Hepatocyte (in vitro differentiated cells): ENCODE measurements around the gene EPHB2. TPM values are rescaled to one million over a fixed set of nuclear protein-coding genes. Genes with fewer than 3 reads are reported as not detected.

Experiments
- DNase-seq: peaks from one replicate; pipeline ENCODE4 v3.0.0-alpha.2; 2016; ENCODE audit warnings: low spot score
- H2AFZ ChIP-seq: fragments of 200-600 bp; sonication (generic); 2 replicates; pipeline ENCODE4 v1.6.0; 2016; ENCODE audit warnings: antibody characterized with exemption, mild to moderate bottlenecking
- H3K27ac ChIP-seq: fragments of 200-600 bp; sonication (generic); 2 replicates; pipeline ENCODE4 v1.5.1; 2016; ENCODE audit warnings: mild to moderate bottlenecking
- H3K27me3 ChIP-seq: fragments of 200-600 bp; sonication (generic); 2 replicates; pipeline ENCODE4 v1.6.1; 2016
- H3K36me3 ChIP-seq: fragments of 200-600 bp; sonication (generic); replicated peaks from 2 replicates; pipeline ENCODE4 v1.5.1; 2016; ENCODE audit warnings: low read depth; ENCODE audit not compliant: insufficient read depth
- H3K4me1 ChIP-seq: fragments of 200-600 bp; sonication (generic); 2 replicates; pipeline ENCODE4 v1.5.1; 2016; ENCODE audit warnings: mild to moderate bottlenecking, moderate library complexity; ENCODE audit not compliant: insufficient read depth
- H3K4me2 ChIP-seq: fragments of 200-600 bp; sonication (generic); 2 replicates; pipeline ENCODE4 v1.6.0; 2016
- H3K4me3 ChIP-seq: fragments of 200-600 bp; sonication (generic); 2 replicates; pipeline ENCODE4 v1.5.1; 2016; ENCODE audit warnings: mild to moderate bottlenecking
- H3K79me2 ChIP-seq: fragments of 200-600 bp; sonication (generic); 2 replicates; pipeline ENCODE4 v1.6.0; 2017; ENCODE audit warnings: mild to moderate bottlenecking
- H3K9me2 ChIP-seq: fragments of 200-600 bp; sonication (generic); replicated peaks from 2 replicates; pipeline ENCODE4 v1.6.0; 2017; ENCODE audit warnings: mild to moderate bottlenecking; ENCODE audit not compliant: insufficient read depth
- H3K9me3 ChIP-seq: fragments of 200-600 bp; sonication (generic); 2 replicates; pipeline ENCODE4 v1.5.1; 2016; ENCODE audit warnings: low read depth, mild to moderate bottlenecking
- H4K20me1 ChIP-seq: fragments of 200-600 bp; sonication (generic); 2 replicates; pipeline ENCODE4 v1.6.0; 2016; ENCODE audit warnings: mild to moderate bottlenecking; ENCODE audit not compliant: insufficient read depth, poor library complexity, severe bottlenecking
- CTCF ChIP-seq: fragments of 200-600 bp; sonication (generic); IDR thresholded peaks from 2 replicates; pipeline ENCODE4 v1.5.1; 2016; ENCODE audit warnings: antibody characterized with exemption, mild to moderate bottlenecking; ENCODE audit not compliant: poor library complexity
- EZH2 ChIP-seq: fragments of 200-600 bp; sonication (generic); IDR thresholded peaks from 2 replicates; pipeline ENCODE4 v1.6.1; 2016; ENCODE audit warnings: antibody characterized with exemption, mild to moderate bottlenecking, borderline replicate concordance
- EZH2phosphoT487 ChIP-seq: fragments of 200-600 bp; sonication (generic); IDR thresholded peaks from one replicate; pipeline ENCODE4 v1.6.1; 2018; ENCODE audit warnings: antibody characterized with exemption, mild to moderate bottlenecking, low read depth, moderate library complexity; ENCODE audit not compliant: unreplicated experiment, severe bottlenecking
- WGBS: methylation state at CpG from one replicate; pipeline ENCODE4 v1.1.6; 2016; ENCODE audit warnings: low lambda C conversion rate; ENCODE audit errors: missing lambda C conversion rate; 5-methylcytosine and 5-hydroxymethylcytosine counted together
- polyA plus RNA-seq: library from polyadenylated mRNA; unstranded; fragments of >200 nt; fragmentation: Nextera tagmentation; extraction: Ambion mirVana; gene quantifications from 2 replicates; pipeline ENCODE4 v1.2.1, GENCODE V29; 2016
- total RNA-seq: library from RNA; depleted of rRNA; stranded (reverse); fragments of >200 nt; gene quantifications from 2 replicates; pipeline ENCODE4 v1.2.3, GENCODE V29; 2014

Gene EPHB2
- total and polyA plus RNA-seq, 2 experiments from 2014 or later = 17.2 to 18.3 TPM

- Histone ChIP-seq H3K4me1 (no peaks in the 10 kb centered on the region), H4K20me1 (no peaks in the 10 kb centered on the region), H3K9me3 (no peaks in the 10 kb centered on the region), H2AFZ (no peak overlapping the region), H3K4me2 (no peak overlapping the region), H3K79me2 (no peaks in the 10 kb centered on the region), H3K27me3 (no peaks in the 10 kb centered on the region), H3K27ac (no peak overlapping the region), H3K36me3 (no peaks in the 10 kb centered on the region), H3K4me3 (no peak overlapping the region), H3K9me2 (no peaks in the 10 kb centered on the region)
- no peak for DNase-seq
- TF ChIP-seq EZH2 = no peak
- no peak for TF ChIP-seq EZH2phosphoT487
- TF ChIP-seq CTCF = no peak
- 93% methylated on average over 11 of the region's 11 CpGs for WGBS
Measured at GRCh38 chr1:22908880-22909426, 198.3 kb downstream of the EPHB2 start.

- H3K27ac ChIP-seq = no peak overlapping the region
- no peaks in the 10 kb centered on the region for H4K20me1 ChIP-seq
- no peak for DNase-seq
- H3K4me3 ChIP-seq = no peak overlapping the region
- 90% methylated on average over 13 of the region's 13 CpGs for WGBS
- H3K4me1 ChIP-seq = no peaks in the 10 kb centered on the region
- H3K27me3 ChIP-seq = no peaks in the 10 kb centered on the region
- H3K4me2 ChIP-seq = no peak overlapping the region
- H2AFZ ChIP-seq = no peak overlapping the region
- no peaks in the 10 kb centered on the region for H3K9me2 ChIP-seq
- H3K36me3 ChIP-seq = no peaks in the 10 kb centered on the region
- TF ChIP-seq EZH2 (no peak), EZH2phosphoT487 (no peak), CTCF (no peak)
- H3K9me3 ChIP-seq = no peaks in the 10 kb centered on the region
- no peaks in the 10 kb centered on the region for H3K79me2 ChIP-seq
Measured at GRCh38 chr1:22910286-22910685, 199.6 kb downstream of the EPHB2 start.

- H2AFZ ChIP-seq = no peak overlapping the region
- H3K4me2 ChIP-seq = no peak overlapping the region
- DNase-seq = no peak
- no peaks in the 10 kb centered on the region for H4K20me1 ChIP-seq
- no peaks in the 10 kb centered on the region for H3K36me3 ChIP-seq
- H3K9me3 ChIP-seq = no peaks in the 10 kb centered on the region
- H3K4me3 ChIP-seq = no peak overlapping the region
- no peaks in the 10 kb centered on the region for H3K27me3 ChIP-seq
- WGBS = 97% methylated on average over 5 of the region's 5 CpGs
- TF ChIP-seq EZH2 = no peak
- no peak for TF ChIP-seq EZH2phosphoT487
- TF ChIP-seq CTCF = no peak
- no peaks in the 10 kb centered on the region for H3K4me1 ChIP-seq
- no peaks in the 10 kb centered on the region for H3K9me2 ChIP-seq
- H3K27ac ChIP-seq = no peak overlapping the region
- no peaks in the 10 kb centered on the region for H3K79me2 ChIP-seq
Measured at GRCh38 chr1:22910986-22911651, 200.5 kb downstream of the EPHB2 start.

- Histone ChIP-seq H3K79me2 (no peaks in the 10 kb centered on the region), H3K27me3 (no peaks in the 10 kb centered on the region), H3K36me3 (no peaks in the 10 kb centered on the region), H3K9me2 (no peaks in the 10 kb centered on the region), H2AFZ (no peak overlapping the region), H3K4me2 (no peak overlapping the region), H3K4me1 (no peaks in the 10 kb centered on the region), H3K9me3 (no peaks in the 10 kb centered on the region), H3K27ac (no peak overlapping the region), H3K4me3 (no peak overlapping the region), H4K20me1 (no peaks in the 10 kb centered on the region)
- DNase-seq = no peak
- WGBS = 95% methylated on average over 16 of the region's 16 CpGs
- no peak for TF ChIP-seq EZH2phosphoT487
- no peak for TF ChIP-seq CTCF
- no peak for TF ChIP-seq EZH2
Measured at GRCh38 chr1:22912311-22912710, 201.7 kb downstream of the EPHB2 start.
